ENCODE results near the gene CBFA2T2. TPM values are rescaled to one million over a fixed set of nuclear protein-coding genes. Genes with fewer than 3 reads are reported as not detected.

Gene CBFA2T2
- total and polyA plus RNA-seq, 2 experiments from 2014 or later = 29.2 to 33.1 TPM

DNA sequence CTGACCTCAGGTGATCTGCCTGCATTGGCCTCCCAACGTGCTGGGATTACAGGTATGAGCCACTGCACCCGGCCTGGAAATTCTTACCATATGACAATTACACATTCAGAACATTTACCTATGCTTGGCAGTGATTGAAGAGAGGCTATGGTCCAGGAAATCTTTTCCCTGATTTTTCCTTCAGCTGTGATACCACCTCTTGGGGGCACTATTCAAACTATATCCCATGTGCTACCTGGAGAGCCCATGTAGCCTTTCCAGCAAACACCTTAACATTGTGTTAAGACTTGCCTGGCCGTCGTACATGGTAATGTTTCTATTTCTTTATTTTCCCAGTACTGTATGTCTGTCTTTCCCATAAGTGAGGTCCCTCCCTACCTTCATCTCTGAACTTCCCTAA lies 110.5 kb downstream of the CBFA2T2 start:
- WGBS (ENCODE audit: low lambda C conversion rate, missing lambda C conversion rate) = 90% methylated on average over 4 of the region's 4 CpGs
- peaks cover 30% of the 10 kb centered on the region for H3K79me2 ChIP-seq
- no peaks in the 10 kb centered on the region for H3K9me3 ChIP-seq (ENCODE audit: low read depth)
- no peaks in the 10 kb centered on the region for H3K27me3 ChIP-seq
- H3K4me2 ChIP-seq = no peak overlapping the region
- no peaks in the 10 kb centered on the region for H3K9me2 ChIP-seq (replicated peaks; ENCODE audit: insufficient read depth)
- H3K36me3 ChIP-seq (replicated peaks; ENCODE audit: insufficient read depth, low read depth) = no peaks in the 10 kb centered on the region
- H3K4me1 ChIP-seq (ENCODE audit: insufficient read depth) = no peaks in the 10 kb centered on the region
- TF ChIP-seq EZH2phosphoT487 (IDR thresholded peaks at IDR 0.05; ENCODE audit: low read depth, severe bottlenecking, unreplicated experiment) (no peak), EZH2 (IDR thresholded peaks at IDR 0.05; ENCODE audit: borderline replicate concordance) (no peak)
- TF ChIP-seq, protein P1, sequence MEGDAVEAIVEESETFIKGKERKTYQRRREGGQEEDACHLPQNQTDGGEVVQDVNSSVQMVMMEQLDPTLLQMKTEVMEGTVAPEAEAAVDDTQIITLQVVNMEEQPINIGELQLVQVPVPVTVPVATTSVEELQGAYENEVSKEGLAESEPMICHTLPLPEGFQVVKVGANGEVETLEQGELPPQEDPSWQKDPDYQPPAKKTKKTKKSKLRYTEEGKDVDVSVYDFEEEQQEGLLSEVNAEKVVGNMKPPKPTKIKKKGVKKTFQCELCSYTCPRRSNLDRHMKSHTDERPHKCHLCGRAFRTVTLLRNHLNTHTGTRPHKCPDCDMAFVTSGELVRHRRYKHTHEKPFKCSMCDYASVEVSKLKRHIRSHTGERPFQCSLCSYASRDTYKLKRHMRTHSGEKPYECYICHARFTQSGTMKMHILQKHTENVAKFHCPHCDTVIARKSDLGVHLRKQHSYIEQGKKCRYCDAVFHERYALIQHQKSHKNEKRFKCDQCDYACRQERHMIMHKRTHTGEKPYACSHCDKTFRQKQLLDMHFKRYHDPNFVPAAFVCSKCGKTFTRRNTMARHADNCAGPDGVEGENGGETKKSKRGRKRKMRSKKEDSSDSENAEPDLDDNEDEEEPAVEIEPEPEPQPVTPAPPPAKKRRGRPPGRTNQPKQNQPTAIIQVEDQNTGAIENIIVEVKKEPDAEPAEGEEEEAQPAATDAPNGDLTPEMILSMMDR (IDR thresholded peaks at IDR 0.05; ENCODE audit: poor library complexity) = no peak
- no peak for DNase-seq (ENCODE audit: low spot score)
- no peak overlapping the region for H3K4me3 ChIP-seq
- no peak overlapping the region for H2AFZ ChIP-seq
- no peaks in the 10 kb centered on the region for H4K20me1 ChIP-seq (ENCODE audit: insufficient read depth, poor library complexity, severe bottlenecking)
- no peak overlapping the region for H3K27ac ChIP-seq

DNA sequence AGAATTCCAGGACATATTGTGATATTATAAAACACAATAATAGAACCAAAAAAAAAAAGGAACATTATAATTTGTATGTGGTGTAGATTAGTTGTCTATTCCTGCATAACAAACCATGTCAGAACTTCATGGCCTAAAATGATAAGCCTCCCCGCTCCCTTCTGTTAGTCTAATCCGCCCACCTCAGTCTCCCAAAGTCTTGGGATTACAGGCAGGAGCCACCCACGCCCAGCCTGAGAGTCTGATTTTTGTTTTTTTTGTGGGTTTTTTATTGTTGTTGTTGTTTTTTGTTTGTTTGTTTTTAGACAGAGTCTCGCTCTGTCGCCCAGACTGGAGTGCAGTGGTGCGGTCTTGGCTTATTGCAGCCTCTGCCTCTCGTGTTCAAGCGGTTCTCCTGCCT lies 111.1 kb downstream of the CBFA2T2 start:
- Histone ChIP-seq H3K4me1 (ENCODE audit: insufficient read depth) (no peaks in the 10 kb centered on the region), H4K20me1 (ENCODE audit: insufficient read depth, poor library complexity, severe bottlenecking) (no peaks in the 10 kb centered on the region), H3K27me3 (no peaks in the 10 kb centered on the region), H3K36me3 (replicated peaks; ENCODE audit: insufficient read depth, low read depth) (no peaks in the 10 kb centered on the region), H3K27ac (no peak overlapping the region), H3K79me2 (peaks cover 25% of the 10 kb centered on the region), H3K9me2 (replicated peaks; ENCODE audit: insufficient read depth) (no peaks in the 10 kb centered on the region), H3K9me3 (ENCODE audit: low read depth) (no peaks in the 10 kb centered on the region), H3K4me3 (no peak overlapping the region), H2AFZ (no peak overlapping the region), H3K4me2 (no peak overlapping the region)
- DNase-seq (ENCODE audit: low spot score) = no peak
- WGBS (ENCODE audit: low lambda C conversion rate, missing lambda C conversion rate) = 98% methylated on average over 8 of the region's 8 CpGs
- TF ChIP-seq, protein P1 (IDR thresholded peaks at IDR 0.05; ENCODE audit: poor library complexity) = no peak
- TF ChIP-seq EZH2phosphoT487 (IDR thresholded peaks at IDR 0.05; ENCODE audit: low read depth, severe bottlenecking, unreplicated experiment) = no peak
- TF ChIP-seq EZH2 (IDR thresholded peaks at IDR 0.05; ENCODE audit: borderline replicate concordance) = no peak

DNA sequence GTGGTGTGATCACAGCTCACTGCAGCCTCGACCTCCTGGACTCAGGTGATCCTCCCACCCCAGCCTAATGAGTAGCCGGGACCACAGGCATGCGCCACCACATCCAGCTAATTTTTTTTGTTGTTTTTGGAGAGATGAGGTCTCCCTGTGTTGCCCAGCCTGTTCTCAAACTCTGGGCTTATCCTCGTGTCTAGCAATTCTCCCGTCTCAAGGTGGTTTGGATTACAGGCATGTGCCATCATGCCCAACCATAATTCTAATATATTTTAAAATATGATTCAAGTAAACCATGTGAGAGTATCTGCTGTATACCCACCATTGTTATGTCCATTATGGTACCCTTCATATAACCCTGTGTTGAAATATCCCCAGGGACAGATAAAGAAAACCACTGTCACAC lies 112.0 kb downstream of the CBFA2T2 start:
- TF ChIP-seq EZH2 (IDR thresholded peaks at IDR 0.05; ENCODE audit: borderline replicate concordance) = no peak
- TF ChIP-seq, protein P1 (IDR thresholded peaks at IDR 0.05; ENCODE audit: poor library complexity) = no peak
- TF ChIP-seq EZH2phosphoT487 (IDR thresholded peaks at IDR 0.05; ENCODE audit: low read depth, severe bottlenecking, unreplicated experiment) = no peak

More for the DNA sequence above, 112.0 kb downstream of the CBFA2T2 start:
- Histone ChIP-seq H3K36me3 (replicated peaks; ENCODE audit: insufficient read depth, low read depth) (no peaks in the 10 kb centered on the region), H3K27ac (no peak overlapping the region), H3K9me2 (replicated peaks; ENCODE audit: insufficient read depth) (no peaks in the 10 kb centered on the region), H3K9me3 (ENCODE audit: low read depth) (no peaks in the 10 kb centered on the region), H3K4me3 (no peak overlapping the region), H3K79me2 (peaks cover 21% of the 10 kb centered on the region), H3K4me1 (ENCODE audit: insufficient read depth) (no peaks in the 10 kb centered on the region), H3K4me2 (no peak overlapping the region), H3K27me3 (no peaks in the 10 kb centered on the region), H4K20me1 (ENCODE audit: insufficient read depth, poor library complexity, severe bottlenecking) (no peaks in the 10 kb centered on the region), H2AFZ (no peak overlapping the region)
- 92% methylated on average over 5 of the region's 5 CpGs for WGBS (ENCODE audit: low lambda C conversion rate, missing lambda C conversion rate)
- no peak for DNase-seq (ENCODE audit: low spot score)

All from hepatocyte (in vitro differentiated cells).